Stimulated activated CD8-positive, alpha-beta memory T cell treated with anti-CD3 and anti-CD28 coated beads, Interleukin-12 subunit alpha, Interleukin-12 subunit beta, amount 100 ng/mL, for 1 hour (primary cell): ENCODE measurements around the gene MEF2A.

Experiments
- DNase-seq: peaks from one replicate; pipeline ENCODE4 v3.0.0-alpha.2; 2020; ENCODE audit warnings: low read depth

Gene MEF2A

DNA sequence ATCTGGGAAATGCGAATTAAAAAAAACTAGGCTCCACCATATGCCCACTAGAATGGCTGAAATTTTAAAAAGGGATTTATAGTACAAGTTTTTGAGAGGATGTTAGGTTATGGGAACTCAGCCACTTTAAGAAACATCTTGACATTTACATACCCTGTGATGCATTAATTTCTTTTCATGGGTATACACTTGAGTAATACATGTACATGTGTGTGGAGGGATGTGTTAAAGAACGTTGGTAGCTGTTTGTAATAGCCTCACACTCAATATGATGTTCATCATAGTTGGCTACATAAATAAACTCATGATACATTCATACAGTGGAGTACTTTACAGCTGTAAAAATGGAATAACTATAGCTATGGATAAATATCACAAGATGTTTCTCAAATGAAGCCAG is 40.9 kb downstream of the MEF2A start:
- no peak for DNase-seq

- no peak for DNase-seq
Observed at GRCh38 chr15:99613481-99613880, 47.7 kb downstream of the MEF2A start.

- no peak for DNase-seq
Observed at GRCh38 chr15:99613887-99614647, 48.3 kb downstream of the MEF2A start.

- no peak for DNase-seq
Observed at GRCh38 chr15:99614749-99615288, 49.0 kb downstream of the MEF2A start.

- no peak for DNase-seq
Observed at GRCh38 chr15:99615460-99615859, 49.7 kb downstream of the MEF2A start.

DNA sequence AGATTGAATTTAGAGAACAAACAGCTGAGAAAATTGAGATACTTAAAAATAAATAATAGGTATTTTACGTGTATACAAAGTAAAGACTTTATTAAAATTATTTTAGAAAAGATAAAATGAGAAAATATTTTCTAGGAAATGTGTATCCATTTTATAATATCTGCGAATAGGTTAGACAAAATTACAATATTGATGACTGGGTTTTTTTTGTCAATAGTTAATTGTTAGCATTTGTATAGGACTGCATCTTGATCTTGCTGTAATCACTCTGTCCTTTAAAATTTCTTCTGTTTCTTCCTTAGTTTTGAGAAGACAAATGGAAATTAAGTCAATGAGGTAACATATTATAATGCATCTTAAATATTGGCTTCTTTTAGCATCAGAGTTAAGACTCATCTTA is 50.3 kb downstream of the MEF2A start:
- no peak for DNase-seq

GRCh38 chr15:99616773-99617342 is 51.1 kb downstream of the MEF2A start:
- no peak for DNase-seq

DNA sequence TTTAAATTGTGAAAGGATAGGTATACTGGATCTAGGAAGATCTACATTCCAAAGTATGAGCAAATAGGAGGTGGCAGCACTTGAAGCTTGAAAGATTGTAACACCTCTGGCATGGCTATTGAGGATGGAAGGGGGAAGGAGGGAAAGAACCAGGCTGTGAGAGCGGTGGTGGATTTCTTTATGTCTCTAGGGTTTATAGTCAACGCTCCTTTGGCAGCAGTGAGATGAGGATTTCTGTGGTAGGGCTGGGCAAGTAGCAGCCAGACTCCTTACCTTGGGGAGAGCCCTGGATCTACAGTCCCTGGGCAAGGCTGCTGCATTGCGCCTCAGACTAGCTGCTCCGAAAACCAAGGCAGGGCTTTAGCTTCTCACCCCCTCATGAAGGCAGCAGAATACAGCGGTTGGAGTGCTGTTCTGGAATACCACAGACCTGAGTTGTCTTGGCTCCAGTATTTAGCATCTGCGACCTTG is 53.2 kb downstream of the MEF2A start:
- no peak for DNase-seq

DNA sequence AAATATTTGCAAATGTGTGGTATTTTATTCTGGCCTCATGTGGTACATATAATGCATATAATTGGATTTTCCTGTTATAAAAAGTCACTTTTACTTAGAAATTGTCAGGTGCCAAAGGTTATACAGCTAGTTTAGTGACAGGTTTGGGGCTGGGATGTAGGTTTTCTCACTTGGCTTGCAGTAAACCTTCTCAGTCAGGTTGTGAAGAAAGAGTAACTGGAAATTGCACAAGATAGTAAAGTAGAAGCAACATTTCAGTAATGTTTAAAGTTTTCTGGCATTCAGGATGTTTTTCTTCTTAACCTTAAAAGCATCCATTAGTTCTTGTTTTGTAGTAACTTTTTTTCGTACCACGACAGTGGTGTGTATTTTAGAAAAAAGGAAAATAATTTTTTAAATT is 53.9 kb downstream of the MEF2A start:
- DNase-seq, result no peak

DNA sequence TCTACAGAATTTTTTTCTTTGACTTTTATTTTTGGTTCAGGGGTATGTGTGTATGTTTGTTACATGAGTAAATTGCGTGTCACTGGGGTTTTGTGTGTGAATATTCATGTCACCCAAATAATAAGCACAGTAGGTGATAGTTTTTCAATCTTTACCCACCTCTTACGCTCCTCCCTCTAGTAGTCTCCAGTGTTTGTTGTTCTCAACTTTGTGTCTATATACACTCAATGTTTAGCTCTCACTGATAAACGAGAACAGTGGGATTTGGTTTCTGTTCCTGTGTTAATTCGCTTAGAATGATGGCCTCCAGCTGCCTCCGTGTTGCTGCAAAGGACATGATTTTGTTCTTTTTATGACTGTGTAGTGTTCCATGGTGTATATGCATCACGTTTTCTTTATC is 54.4 kb downstream of the MEF2A start:
- no peak for DNase-seq

DNA sequence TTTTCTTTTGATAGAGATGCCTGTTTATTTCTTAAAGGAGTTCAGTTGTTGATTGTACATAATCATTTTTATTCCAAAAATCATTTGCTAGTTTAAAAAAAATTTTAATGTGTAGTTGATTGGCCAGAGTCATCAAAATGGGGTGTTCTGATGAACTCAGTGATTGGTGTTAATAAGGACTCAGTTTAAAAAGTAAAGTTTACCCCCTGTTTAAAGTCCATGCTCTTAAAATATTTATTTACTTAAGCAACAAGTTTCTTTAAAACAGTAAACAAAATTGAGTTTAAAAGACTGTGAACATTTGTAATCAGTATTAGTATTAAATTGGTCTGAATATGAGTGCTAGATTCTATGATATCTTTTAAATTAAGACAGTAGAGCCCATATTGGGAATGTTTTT is 56.0 kb downstream of the MEF2A start:
- no peak for DNase-seq

DNA sequence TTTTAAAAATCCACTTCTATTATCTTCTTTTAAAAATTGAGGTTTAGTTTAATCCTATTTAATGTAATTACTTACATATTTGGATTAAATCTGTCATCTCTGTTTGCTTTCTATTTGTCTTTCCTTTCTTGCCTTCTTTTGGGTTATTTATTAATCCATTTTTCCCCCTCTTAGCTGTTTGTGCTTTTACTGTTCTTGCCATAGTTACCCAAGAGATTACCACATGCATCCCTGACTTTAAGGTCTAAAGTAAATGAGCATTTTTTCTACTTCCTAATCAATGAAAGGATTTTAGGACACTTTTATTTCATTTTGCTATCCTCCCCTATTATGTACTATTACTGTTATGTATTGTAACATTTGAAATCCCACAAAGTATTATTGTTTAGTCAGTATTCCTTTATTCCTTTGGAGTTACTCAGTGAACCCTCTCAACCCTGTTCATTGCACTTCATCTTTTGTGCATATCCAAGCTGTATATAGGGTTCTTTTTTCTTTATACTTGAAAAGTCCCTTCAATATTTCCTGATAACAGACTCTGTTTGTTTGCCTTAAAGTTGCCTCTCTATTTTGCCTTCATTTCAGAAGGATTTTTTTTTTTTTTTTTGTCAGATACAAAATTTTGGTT is 62.7 kb downstream of the MEF2A start:
- DNase-seq, result no peak

GRCh38 chr15:99630607-99631131 is 64.9 kb downstream of the MEF2A start:
- DNase-seq, result no peak

DNA sequence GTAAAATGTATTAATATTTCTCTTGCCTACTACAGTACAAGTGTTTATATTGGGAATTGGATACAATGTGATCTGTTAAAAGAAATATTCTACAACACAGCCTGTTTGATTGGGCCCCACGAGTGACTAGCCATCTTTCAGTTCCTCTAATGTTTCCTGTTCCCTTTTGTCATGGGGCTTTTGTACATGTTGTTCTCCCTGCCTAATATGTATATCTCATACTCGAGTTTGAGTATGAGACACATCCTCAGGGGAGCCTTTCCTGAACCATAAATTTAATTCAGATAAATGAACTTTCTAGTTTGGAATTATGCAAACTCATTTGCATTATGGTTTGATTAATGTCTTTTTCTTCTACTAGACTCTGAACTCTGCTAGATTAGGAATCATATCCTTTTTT is 65.5 kb downstream of the MEF2A start:
- DNase-seq, result no peak

DNA sequence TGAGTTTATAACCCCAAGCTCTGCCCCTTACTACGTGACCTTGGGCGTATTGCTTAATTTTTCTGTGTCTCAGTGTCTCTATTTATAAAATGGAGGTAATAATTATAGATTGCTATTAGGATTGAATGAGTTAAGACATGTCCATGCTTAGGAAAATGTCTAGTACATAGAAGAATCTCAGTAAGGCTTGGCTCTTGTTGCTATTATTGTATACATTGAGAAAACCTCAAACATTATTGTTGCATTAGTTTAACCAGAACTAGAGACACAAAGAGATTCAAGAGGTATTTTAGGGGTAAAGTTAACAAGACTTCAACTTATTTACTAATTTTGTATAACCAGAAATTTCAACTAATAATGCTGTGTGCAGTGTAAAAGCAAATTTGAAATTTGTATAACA is 66.7 kb downstream of the MEF2A start:
- DNase-seq, result no peak

DNA sequence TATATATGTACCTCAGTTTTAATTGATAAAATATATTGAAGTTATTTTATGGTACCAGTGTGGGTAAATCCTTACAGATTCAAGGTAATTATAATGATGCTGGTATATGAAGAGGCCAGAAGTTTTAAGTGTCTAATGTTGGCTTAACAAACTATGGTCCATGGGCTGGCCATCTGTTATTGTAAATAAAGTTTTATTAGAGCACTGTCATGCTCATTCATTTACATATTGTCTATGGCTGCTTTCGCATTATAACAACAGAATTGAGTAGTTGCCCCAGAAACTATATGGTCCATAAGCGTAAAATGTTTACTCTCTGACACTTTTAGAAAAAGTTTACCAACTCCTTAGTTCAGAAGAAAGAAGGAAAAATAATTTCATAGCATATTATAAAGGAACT is 67.9 kb downstream of the MEF2A start:
- DNase-seq, result no peak

DNA sequence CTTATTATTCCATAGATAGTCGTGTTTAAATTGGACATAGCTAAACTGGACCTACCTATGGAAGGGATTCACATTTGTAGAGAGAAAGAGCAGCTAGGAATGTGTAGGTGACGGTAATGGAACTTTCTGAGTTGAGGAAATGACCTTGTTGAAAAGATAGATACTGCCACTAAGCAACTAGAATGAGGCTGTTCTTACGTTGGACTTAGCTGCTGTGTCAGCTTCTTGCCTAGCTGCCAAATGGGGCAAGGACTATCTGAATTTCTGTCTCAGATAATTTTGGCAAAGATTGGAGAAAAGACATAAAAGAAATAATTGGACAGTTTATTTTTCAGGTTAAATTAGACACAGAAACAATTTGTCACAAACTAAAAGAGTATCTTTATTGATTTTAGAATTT is 68.8 kb downstream of the MEF2A start:
- DNase-seq, result no peak

GRCh38 chr15:99635145-99635544 is 69.4 kb downstream of the MEF2A start:
- no peak for DNase-seq

GRCh38 chr15:99635794-99636193 is 70.0 kb downstream of the MEF2A start:
- no peak for DNase-seq

DNA sequence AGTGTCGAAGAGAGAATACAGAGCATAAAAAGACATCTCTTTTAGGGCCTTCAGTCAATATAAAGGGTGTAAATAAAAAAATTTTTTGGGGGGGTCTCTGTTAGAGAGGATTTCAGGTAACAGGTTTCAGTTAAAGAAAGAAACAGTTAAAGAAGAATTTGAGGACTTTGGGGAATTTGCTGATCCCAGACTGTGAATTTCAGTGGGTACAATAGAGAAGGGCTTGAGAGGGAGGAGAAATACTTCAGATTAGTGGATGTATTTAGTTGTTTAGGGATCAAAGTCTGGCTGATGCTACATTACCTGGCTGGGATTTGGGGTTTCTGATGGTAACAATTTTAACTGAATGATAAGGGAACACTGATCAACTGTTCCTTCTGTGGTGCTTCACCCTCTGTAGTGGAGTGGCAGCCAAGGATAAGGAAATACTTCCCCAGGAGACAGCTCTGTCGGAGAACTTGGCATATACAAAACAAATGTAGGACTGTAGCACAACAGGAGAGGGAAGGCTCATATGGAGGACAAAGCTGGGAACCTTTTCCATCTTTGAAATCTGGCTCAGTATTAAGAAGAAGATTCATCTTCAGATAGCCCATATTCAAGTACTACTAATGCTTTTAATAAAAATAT is 79.2 kb downstream of the MEF2A start:
- no peak for DNase-seq

DNA sequence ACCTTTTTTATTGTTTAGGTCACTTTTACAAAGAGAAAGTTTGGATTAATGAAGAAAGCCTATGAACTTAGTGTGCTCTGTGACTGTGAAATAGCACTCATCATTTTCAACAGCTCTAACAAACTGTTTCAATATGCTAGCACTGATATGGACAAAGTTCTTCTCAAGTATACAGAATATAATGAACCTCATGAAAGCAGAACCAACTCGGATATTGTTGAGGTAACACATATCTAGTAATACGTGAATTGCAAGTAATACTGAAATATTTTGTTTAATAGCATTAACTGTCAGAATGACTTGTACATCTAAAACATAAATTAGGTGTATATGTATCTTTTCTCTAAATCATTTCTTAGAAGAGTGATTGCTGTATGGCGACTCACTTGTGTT is 79.8 kb downstream of the MEF2A start:
- DNase-seq, result no peak

- DNase-seq, result no peak
Observed at GRCh38 chr15:99645951-99646350, 80.2 kb downstream of the MEF2A start.
